HG03045 (cell line): ENCODE measurements around the gene CARMIL1.

ENCODE experiments used
- ATAC-seq: cut with Tn5 transposase; IDR thresholded peaks from one replicate; pipeline ENCODE4 v1.9.1; 2021; ENCODE audit warnings: mild to moderate bottlenecking, moderate library complexity; ENCODE audit not compliant: unreplicated experiment

The CARMIL1 gene

DNA sequence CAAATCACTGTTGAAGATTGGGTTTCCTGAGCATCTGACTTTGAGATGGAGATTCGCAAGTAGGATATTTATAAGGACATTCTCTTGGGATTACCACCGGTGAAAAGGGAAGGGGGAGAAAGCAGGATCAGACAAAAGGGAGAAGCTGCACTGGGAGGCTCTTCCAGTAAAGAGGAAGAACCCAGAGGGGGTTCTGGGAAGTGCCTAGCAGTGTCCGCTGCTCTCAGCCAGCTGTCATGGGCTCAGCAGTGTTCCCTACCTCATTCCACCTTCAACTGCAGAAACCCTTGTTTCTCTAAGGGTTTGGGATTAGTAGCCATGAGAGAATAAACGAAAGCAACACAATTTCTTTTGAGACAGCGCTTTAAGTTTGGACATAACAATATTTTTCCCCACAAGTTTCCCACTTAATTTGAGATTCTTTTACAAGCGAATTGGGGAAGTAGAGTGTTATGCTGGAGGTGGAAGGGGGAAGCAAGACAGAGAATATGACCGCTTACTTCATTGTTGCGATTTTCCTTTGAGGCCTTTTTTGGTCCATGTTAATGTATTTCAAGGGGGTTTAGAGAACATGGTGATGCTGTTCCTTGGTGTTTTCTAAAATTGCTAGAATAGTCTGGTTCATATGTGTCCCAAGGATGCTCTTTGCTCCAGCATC lies 218.3 kb downstream of the CARMIL1 start:
- ATAC-seq: no peak

DNA sequence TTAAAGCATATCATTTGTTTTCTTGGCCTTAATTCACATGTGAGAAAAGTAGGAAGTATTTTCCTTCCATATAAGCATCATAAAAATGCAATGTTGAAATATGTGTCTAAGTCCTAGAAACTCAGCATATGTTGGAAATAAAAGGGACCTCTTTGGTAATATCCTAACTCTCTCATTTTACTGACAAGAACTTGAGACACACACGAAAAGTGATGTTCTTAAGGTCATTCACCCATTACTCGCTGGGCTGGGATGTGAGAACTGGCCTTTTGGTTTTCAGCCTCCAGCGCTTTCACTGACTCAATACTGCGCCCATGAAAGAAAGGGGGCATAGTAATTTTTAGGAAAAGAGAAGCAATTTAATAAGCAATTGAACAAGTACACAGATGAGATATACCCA lies 219.3 kb downstream of the CARMIL1 start:
- no peak for ATAC-seq

DNA sequence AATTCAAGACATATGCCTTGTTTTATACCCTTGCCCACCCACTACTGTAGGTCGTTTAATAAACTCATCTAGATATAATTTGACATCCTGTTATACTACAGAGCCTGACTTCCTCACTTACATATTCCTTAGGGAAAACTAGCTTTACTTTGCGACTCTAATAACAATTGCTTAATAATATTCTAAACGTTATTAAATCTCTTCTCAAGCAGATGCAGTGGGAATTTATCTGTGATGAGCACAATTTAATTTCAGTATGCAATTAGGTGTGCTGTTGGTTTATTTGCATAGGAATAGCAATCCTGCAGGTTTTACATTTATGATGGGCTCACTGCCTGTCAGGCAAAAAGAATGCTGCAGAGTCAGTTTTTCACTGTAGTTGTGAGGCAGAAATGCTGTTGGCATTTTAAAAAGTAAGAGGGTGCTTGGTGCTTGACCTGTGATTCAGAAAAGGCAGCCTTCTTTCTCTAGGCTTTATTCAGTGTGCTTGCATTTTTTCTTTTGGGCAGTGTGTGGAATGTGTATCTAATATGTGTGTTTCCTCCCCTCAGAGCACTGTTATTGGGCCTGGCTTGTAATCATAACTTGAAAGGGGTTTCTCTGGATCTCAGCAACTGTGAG lies 220.6 kb downstream of the CARMIL1 start:
- no peak for ATAC-seq

DNA sequence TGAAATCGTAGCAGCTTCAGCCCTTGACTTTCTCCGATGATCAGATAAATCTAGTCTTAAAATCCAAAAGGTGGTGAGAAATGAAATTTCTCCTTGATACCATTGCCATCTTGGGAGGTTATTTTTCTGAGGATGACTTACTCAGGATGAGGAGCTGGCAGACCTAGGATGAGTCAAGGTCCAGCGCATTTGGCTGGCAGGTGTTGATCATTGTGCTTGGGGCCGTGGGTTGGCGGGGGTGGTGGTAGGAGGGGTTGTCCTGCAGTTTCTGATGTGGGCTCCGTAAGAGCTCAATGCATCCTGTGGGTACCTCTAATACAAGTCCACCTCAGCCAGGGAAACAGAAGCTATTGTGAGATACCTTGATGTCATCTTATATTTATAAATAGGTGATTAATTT lies 224.5 kb downstream of the CARMIL1 start:
- ATAC-seq: no peak

DNA sequence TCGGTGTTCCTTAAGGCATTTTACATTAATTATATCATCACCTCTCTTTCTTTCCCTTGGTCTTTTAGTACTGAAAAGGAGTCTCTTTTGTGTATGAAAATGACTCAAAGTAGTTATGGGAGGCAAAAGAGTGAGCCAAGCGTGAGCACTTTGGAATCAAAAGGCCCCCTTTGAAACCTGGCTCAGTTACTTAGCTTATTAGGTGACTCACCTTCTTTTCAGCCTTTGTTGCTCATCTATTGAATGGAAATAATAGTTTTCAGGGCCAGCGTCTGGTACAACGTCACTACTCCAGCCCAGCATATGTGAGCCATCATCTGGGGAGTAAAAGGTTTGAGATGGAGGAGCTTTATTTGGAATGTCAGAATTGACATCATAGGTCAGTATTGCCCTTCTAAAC lies 225.5 kb downstream of the CARMIL1 start:
- no peak for ATAC-seq

DNA sequence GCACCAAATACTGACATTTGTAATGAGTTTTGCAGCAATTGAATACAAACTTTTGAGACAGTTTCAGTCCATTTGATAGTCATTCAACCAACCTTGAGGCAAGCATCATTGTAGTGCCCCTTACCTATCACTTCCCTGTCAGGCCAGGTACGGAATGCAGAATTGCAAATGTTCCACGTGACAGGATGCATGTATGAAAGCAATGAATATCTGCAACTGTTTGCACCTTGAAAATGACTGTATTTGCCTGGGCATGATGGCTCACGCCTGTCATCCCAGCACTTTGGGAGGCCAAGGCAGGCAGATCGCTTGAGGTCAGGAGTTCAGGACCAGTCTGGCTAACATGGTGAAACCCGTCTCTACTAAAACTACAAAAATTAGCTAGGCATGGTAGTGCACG lies 226.8 kb downstream of the CARMIL1 start:
- no peak for ATAC-seq

GRCh38 chr6:25508051-25508450 lies 228.9 kb downstream of the CARMIL1 start:
- no peak for ATAC-seq

GRCh38 chr6:25511376-25511775 lies 232.2 kb downstream of the CARMIL1 start:
- no peak for ATAC-seq

- ATAC-seq: no peak
Measured at GRCh38 chr6:25512560-25512959, 233.4 kb downstream of the CARMIL1 start.

DNA sequence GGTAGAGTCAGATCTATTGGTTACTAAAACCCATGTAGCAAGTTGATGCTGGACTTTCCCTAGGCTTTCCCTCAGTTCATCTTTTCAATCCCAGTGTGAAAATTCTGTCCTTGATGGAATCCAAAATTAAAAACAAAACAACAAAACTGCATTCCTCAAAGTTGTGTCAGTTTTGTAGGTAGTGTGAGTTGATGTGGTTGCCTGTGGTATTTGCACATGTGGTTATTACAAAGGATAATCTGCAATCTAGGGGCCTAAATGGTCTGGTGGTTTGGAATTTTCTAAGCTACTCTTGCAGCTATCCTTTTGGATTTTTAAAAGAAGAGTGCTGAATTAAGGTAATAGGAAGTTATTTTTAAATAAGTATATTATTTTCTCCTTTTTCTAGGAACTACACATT lies 240.7 kb downstream of the CARMIL1 start:
- ATAC-seq: no peak

GRCh38 chr6:25524542-25524941 lies 245.4 kb downstream of the CARMIL1 start:
- no peak for ATAC-seq

- no peak for ATAC-seq
Measured at GRCh38 chr6:25525078-25525477, 245.9 kb downstream of the CARMIL1 start.

DNA sequence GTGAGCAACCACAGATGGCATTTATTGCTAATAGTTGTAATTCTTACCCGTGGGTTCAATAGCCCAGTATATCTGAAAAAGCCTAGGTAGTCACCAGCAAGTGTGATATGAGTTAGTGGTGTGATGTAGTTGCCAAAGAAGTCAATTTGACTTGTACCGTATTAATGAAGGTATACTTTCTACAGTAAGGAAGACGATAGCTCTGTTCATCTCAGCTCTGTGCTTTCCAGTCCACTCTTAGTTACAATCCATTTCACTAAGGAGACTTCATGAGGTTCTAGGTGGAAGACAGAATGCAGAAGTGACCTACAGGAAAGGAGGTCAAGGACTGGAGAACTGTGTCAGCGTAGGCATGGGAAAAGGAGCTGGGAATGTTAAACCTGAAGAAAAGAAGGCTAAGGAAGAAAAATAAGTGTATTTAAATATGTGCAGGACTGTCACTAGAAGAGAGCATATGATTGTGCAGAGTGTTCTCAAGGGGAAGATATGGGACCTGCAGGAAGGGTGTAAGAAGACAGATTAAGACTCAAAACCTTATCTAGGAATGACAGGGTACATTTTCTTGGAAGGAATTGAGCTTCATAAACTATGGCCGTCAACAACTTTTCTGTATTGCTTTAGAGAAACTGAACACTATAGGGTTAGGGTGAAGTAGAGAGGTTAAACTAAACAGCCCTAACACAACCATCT lies 255.9 kb downstream of the CARMIL1 start:
- no peak for ATAC-seq

- no peak for ATAC-seq
Measured at GRCh38 chr6:25535632-25536225, 256.6 kb downstream of the CARMIL1 start.

DNA sequence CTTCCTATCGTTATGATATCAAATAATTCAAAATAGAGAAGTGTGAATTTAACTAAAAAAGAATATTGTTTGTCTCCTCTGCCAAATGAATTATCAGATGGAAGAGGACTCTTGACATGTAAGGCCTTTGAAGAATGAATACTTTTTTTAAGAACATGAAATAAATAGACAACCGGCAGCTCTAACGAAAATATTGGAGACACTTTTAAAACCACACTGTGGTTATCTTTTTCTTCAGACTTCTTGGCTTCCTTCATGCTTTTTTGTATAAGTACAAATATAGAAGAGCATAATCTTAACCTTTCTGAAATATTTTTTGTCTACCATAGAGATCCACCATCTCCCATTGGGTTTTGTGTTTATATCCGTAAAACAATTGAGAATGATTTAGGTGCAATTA lies 257.6 kb downstream of the CARMIL1 start:
- no peak for ATAC-seq

DNA sequence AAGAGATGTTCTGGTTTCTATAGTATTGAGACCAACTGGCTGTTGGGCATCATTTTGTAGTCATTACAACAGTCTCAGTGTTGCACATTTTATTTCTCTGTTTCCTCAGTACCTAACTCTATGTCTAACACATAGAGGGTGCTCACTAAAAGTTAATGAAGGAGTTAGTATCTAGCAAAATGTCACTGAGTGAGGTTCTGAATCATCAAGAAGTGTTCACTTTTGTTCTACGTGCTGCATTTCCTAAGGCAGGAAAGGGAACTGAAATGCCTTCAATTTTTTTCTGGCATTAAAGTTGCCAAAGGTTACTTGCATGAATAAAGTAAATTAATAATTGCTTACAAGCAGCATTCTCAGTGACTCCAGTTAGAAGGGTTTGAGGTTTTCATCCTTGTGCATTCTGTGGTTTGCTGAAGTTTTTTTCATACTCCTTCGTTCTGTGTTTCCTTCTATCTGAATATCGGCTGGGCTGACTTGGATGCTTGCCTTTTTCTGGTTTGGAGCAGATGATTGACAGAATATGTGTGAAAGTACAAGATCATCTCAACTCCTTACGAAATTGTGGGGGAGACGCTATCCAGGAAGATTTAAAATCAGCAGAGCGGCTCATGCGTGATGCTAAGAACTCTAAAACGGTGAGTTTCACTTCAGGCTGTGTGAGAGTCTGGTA lies 258.3 kb downstream of the CARMIL1 start:
- no peak for ATAC-seq

DNA sequence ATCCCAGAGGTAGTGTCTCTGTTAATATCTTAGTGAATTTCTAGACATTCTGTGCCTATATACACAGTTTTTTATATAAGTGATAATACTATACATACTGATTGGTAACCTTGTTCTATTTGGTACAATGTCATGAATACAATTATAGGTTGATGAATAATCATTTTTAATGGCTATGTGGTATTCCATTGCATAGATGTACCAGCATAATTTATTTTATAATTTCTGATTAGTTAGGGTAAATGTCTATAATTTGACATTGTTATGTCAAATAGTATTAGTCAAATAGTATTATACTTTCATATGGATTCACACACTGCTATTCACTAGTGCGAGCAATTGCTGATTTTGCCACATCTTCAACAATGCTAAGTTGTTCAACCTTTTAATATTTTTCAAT lies 262.1 kb downstream of the CARMIL1 start:
- ATAC-seq: no peak

- no peak for ATAC-seq
Measured at GRCh38 chr6:25542984-25543910, 264.1 kb downstream of the CARMIL1 start.

DNA sequence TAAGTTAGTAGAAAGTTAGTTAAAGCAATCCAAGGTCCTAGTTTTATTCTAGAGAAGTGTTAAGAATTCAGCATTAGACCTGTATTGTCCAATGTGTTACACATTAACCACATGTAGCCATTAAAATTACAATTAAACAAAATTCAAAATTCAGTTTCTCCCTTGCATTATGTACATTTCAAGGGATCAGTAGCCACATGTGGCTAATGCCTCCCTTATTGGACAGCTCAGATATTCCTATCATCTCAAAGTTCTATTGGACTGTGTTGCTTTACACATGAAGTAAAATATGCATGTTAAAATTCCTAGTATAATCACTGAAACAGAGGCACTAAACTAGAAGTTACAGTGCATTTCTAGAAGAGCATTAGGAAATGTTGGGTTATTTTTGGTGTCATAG lies 265.7 kb downstream of the CARMIL1 start:
- ATAC-seq: no peak

DNA sequence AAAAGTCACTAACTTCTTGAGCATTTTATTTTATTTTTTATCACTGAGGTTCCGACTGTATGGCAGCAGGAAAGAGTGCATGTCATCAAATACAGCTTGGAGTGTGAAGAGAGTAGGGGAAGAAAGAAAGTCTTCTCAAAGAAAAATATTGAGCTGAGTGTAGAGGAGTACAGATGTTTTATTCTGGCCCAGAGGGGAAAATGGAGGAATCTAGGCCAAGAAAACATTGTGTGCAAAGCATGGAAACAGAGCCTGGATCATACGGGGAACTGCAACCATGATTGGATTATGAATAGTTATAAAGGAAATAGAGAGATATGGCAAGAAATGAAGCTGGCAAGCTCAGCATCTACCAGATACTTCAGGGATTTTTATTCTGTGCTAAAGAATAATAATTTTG lies 268.6 kb downstream of the CARMIL1 start:
- ATAC-seq: no peak
